ENCODE data around the gene RFT1. TPM values are rescaled to one million over a fixed set of nuclear protein-coding genes. Genes with fewer than 3 reads are reported as not detected.
A peak's percentile ranks its signal among the peaks of the same experiment; 100 is the strongest.

RFT1 gene
- total and polyA plus RNA-seq, 2 of the 13 experiments (the other 11 are each of a cell fraction or from before 2014, with no cell fraction given): 23.2 to 37.0 TPM

GRCh38 chr3:53092942-53093341 lies 37.3 kb downstream of the RFT1 start (continued):
- TF ChIP-seq TFDP2 (CRISPR knock-in tag; IDR thresholded peaks at IDR 0.05): 0 out of 2 replicates have a peak, but pooled peaks have one; percentile 31
- 0 out of 2 replicates have a peak, but pooled peaks have one; percentile 5 for TF ChIP-seq AHDC1 (CRISPR knock-in tag; IDR thresholded peaks at IDR 0.05; ENCODE audit: borderline replicate concordance)
- TF ChIP-seq MIXL1 (CRISPR knock-in tag; IDR thresholded peaks at IDR 0.05): 0 out of 2 replicates have a peak, but pooled peaks have one; percentile 22
- no peak for TF ChIP-seq ZNF276 (CRISPR knock-in tag; IDR thresholded peaks at IDR 0.05; ENCODE audit: low read depth)
- TF ChIP-seq ATF3 (CRISPR knock-in tag; IDR thresholded peaks at IDR 0.05): 0 out of 2 replicates have a peak, but pooled peaks have one; percentile 32
- TF ChIP-seq SNAPC2 (CRISPR knock-in tag; IDR thresholded peaks at IDR 0.05): no peak
- no peak for TF ChIP-seq CSRNP2 (CRISPR knock-in tag; conservative IDR thresholded peaks at IDR 0.05; ENCODE audit: low read depth)
- no peak for TF ChIP-seq ZNF770 (CRISPR knock-in tag; IDR thresholded peaks at IDR 0.05)
- TF ChIP-seq DPF2 (CRISPR knock-in tag; IDR thresholded peaks at IDR 0.05; ENCODE audit: borderline replicate concordance, low read depth): peak; percentile 69; the same call in 1 of the 2 replicates
- TF ChIP-seq JUND (CRISPR knock-in tag; IDR thresholded peaks at IDR 0.05): peak; percentile 33; the same call in 1 of the 2 replicates
- peak; percentile 63; the same call in 1 of the 2 replicates for TF ChIP-seq ZNF644 (CRISPR knock-in tag; IDR thresholded peaks at IDR 0.05; ENCODE audit: low read depth)
- 0 out of 2 replicates have a peak, but pooled peaks have one; percentile 40 for TF ChIP-seq FOXC1 (CRISPR knock-in tag; IDR thresholded peaks at IDR 0.05; ENCODE audit: borderline replicate concordance)
- TF ChIP-seq PATZ1 (CRISPR knock-in tag; IDR thresholded peaks at IDR 0.05): 0 out of 2 replicates have a peak, but pooled peaks have one; percentile 39
